Activated T-helper 1 cell treated with anti-CD3 and anti-CD28 coated beads, Interleukin-12 subunit alpha, Interleukin-12 subunit beta, Interleukin-2, Interleukin-4 antibody, amounts not matched to agents 30 ng/mL and 10 ng/mL and 1 ng/mL, durations not matched to agents 14 hours and 24 hours and 36 hours (primary cell): ENCODE data around the gene KRTAP5-11. TPM values are rescaled to one million over a fixed set of nuclear protein-coding genes. Genes with fewer than 3 reads are reported as not detected.
"Not testable (repeated sequence)": the region's sequence is repeated elsewhere in the genome, so short reads cannot be mapped to it uniquely, and the experiment has no call there.

Experiments
- DNase-seq: peaks from one replicate; pipeline ENCODE4 v3.0.0; 2021; ENCODE audit warnings: low spot score
- H3K27ac Mint-ChIP-seq: one replicate; pipeline ENCODE4 v1.8.0; 2021; ENCODE audit warnings: mild to moderate bottlenecking, mixed read lengths
- H3K27me3 Mint-ChIP-seq: one replicate; pipeline ENCODE4 v1.8.0; 2022; ENCODE audit warnings: mild to moderate bottlenecking, moderate library complexity, mixed read lengths; ENCODE audit not compliant: insufficient read depth
- H3K36me3 Mint-ChIP-seq: one replicate; pipeline ENCODE4 v1.8.0; 2021; ENCODE audit warnings: low read depth, mixed read lengths
- H3K4me1 Mint-ChIP-seq: one replicate; pipeline ENCODE4 v1.8.0; 2021; ENCODE audit warnings: low read depth, mixed read lengths
- H3K4me3 Mint-ChIP-seq: one replicate; pipeline ENCODE4 v1.8.0; 2021; ENCODE audit warnings: mild to moderate bottlenecking, moderate library complexity, mixed read lengths
- H3K9me3 Mint-ChIP-seq: one replicate; pipeline ENCODE4 v1.8.0; 2021; ENCODE audit warnings: mixed read lengths
- intact Hi-C: fragments of 100-400 bp; cut with micrococcal nuclease; formaldehyde crosslinking; loops from one replicate; pipeline ENCODE4 v1.15.1; 2024
- total RNA-seq: library from RNA; stranded (reverse); gene quantifications from 2 replicates; pipeline ENCODE4 v1.2.3, GENCODE V29; 2022

Gene KRTAP5-11
- total RNA-seq, 1 donor from 2014 or later, result not detected

GRCh38 chr11:71576688-71577465, 5.8 kb downstream of the KRTAP5-11 start:
- H3K9me3 Mint-ChIP-seq, H3K27me3 Mint-ChIP-seq, H3K4me3 Mint-ChIP-seq, H3K27ac Mint-ChIP-seq, H3K36me3 Mint-ChIP-seq, intact Hi-C loops, DNase-seq: not testable (repeated sequence)
- H3K4me1 Mint-ChIP-seq, result peaks cover 19% of the 10 kb centered on the region

- Mint-ChIP-seq H3K27me3 (peaks cover 2% of the 10 kb centered on the region), H3K36me3 (no peaks in the 10 kb centered on the region), H3K4me3 (no peak overlapping the region), H3K27ac (no peak overlapping the region), H3K9me3 (no peaks in the 10 kb centered on the region), H3K4me1 (peaks cover 9% of the 10 kb centered on the region)
- DNase-seq, result no peak
- intact Hi-C loops, result no loop called here
Measured at GRCh38 chr11:71575723-71576424, 6.8 kb downstream of the KRTAP5-11 start.

- Mint-ChIP-seq H3K9me3 (no peaks in the 10 kb centered on the region), H3K4me3 (no peak overlapping the region), H3K36me3 (no peaks in the 10 kb centered on the region), H3K27me3 (no peaks in the 10 kb centered on the region), H3K27ac (no peak overlapping the region), H3K4me1 (no peaks in the 10 kb centered on the region)
- no peak for DNase-seq
- intact Hi-C loops, result no loop called here
Measured at GRCh38 chr11:71574418-71574817, 8.3 kb downstream of the KRTAP5-11 start.

DNA sequence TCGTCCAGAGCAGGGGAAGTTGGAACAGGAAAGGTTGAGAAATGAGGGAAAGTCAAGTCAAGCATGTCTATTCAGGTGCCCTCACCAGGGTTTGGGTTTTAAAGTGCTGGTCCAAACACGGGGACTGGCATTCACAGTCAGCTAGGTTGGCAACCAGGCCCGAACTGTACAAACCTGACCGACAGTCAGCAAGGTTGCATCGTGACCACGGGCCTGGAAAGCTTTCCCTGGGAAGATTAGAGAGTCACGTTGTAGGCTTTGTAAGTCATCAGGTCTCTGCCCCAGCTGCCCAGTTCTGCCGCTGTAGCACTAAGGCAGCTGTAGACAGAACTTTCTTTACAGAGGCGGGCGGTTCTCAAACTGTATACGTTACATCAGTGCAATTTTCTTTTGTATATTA, 9.9 kb downstream of the KRTAP5-11 start:
- DNase-seq, result no peak

GRCh38 chr11:71571101-71571850, 11.4 kb downstream of the KRTAP5-11 start:
- H3K27ac Mint-ChIP-seq, H3K9me3 Mint-ChIP-seq, H3K36me3 Mint-ChIP-seq, H3K4me3 Mint-ChIP-seq, H3K27me3 Mint-ChIP-seq, H3K4me1 Mint-ChIP-seq, intact Hi-C loops, DNase-seq: not testable (repeated sequence)

More for the DNA sequence above, 9.9 kb downstream of the KRTAP5-11 start:
- no peaks in the 10 kb centered on the region for H3K9me3 Mint-ChIP-seq
- H3K27ac Mint-ChIP-seq, result no peak overlapping the region
- intact Hi-C loops, result no loop called here
- H3K27me3 Mint-ChIP-seq, result no peaks in the 10 kb centered on the region
- no peak overlapping the region for H3K4me3 Mint-ChIP-seq
- H3K36me3 Mint-ChIP-seq, result no peaks in the 10 kb centered on the region
- H3K4me1 Mint-ChIP-seq, result no peaks in the 10 kb centered on the region

- no peak for DNase-seq
- no peaks in the 10 kb centered on the region for H3K9me3 Mint-ChIP-seq
- H3K27me3 Mint-ChIP-seq, result no peaks in the 10 kb centered on the region
- no peaks in the 10 kb centered on the region for H3K36me3 Mint-ChIP-seq
- intact Hi-C loops, result loop anchor here (1.0 kb wide), 1 partner anchor 9 kb away; no protein-coding TSS in a partner anchor
- no peaks in the 10 kb centered on the region for H3K4me1 Mint-ChIP-seq
- no peak overlapping the region for H3K27ac Mint-ChIP-seq
- no peak overlapping the region for H3K4me3 Mint-ChIP-seq
Measured at GRCh38 chr11:71568704-71569349, 13.8 kb downstream of the KRTAP5-11 start.

DNA sequence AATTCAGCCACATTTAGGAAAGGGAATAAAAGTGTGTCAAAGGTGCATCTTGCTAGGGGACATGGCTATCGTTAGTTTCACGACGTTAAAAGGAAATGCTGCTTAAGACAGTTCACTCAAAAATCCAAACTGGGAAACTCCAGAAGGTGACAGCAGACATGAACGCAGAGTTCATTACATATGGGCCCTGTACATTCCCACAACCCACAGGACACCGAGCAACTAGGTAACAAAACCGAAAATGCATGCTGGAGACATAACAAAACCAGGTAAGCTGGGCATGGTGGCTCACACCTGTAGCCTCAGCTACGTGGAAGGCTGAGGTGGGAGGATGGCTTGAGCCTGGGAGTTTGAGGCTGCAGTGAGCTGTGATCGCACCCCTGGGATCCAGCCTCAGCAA, 15.0 kb downstream of the KRTAP5-11 start:
- H3K36me3 Mint-ChIP-seq, H3K27ac Mint-ChIP-seq, DNase-seq, H3K4me3 Mint-ChIP-seq, H3K4me1 Mint-ChIP-seq, H3K9me3 Mint-ChIP-seq, H3K27me3 Mint-ChIP-seq: not testable (repeated sequence)
- intact Hi-C loops, result loop anchor here (1.0 kb wide), 1 partner anchor 11 kb away; no protein-coding TSS in a partner anchor

GRCh38 chr11:71566626-71567599, 15.8 kb downstream of the KRTAP5-11 start:
- H3K27ac Mint-ChIP-seq, intact Hi-C loops, H3K36me3 Mint-ChIP-seq, H3K4me1 Mint-ChIP-seq, H3K27me3 Mint-ChIP-seq, H3K9me3 Mint-ChIP-seq, DNase-seq, H3K4me3 Mint-ChIP-seq: not testable (repeated sequence)

DNA sequence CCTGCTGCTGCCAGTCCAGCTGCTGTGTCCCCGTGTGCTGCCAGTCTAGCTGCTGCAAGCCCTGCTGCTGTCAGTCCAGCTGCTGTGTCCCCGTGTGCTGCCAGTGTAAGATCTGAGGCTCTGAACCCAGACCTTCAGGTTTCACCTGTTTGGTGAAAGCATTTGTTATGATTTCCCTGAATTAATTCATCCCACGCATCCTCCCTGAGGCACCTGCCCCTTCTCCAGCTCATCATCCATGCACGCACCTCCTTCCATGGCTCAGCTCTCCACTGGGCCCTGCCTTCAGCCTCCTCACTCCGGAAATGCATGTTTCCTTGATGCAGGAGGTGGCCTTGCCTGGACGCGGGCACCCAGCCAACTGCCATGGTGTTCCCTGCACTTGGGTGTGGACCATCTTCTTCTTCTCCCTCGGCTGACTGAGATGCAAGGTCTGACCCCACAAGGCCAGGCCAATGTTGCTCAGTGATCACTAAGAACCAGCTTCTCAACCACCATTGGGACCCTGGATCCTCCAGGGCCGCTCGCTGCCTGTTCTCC, 16.5 kb downstream of the KRTAP5-11 start:
- no peaks in the 10 kb centered on the region for H3K36me3 Mint-ChIP-seq
- DNase-seq, result no peak
- H3K27ac Mint-ChIP-seq, result no peak overlapping the region
- no peaks in the 10 kb centered on the region for H3K9me3 Mint-ChIP-seq
- intact Hi-C loops, result no loop called here
- H3K27me3 Mint-ChIP-seq, result peaks cover 6% of the 10 kb centered on the region
- H3K4me1 Mint-ChIP-seq, result no peaks in the 10 kb centered on the region
- H3K4me3 Mint-ChIP-seq, result no peak overlapping the region

GRCh38 chr11:71565263-71565662, 17.4 kb downstream of the KRTAP5-11 start, which contains the start of gene KRTAP5-10:
TSS of gene KRTAP5-10 (plus strand) at chr11:71565563. CDS start at chr11:71565588, 25 bp downstream.
- no peaks in the 10 kb centered on the region for H3K36me3 Mint-ChIP-seq
- no peak for DNase-seq
- H3K4me1 Mint-ChIP-seq, result no peaks in the 10 kb centered on the region
- H3K27me3 Mint-ChIP-seq, result peaks cover 6% of the 10 kb centered on the region
- intact Hi-C loops, result no loop called here
- no peak within 1 kb of the TSS for H3K4me3 Mint-ChIP-seq
- H3K27ac Mint-ChIP-seq, result no peak within 1 kb of the TSS
- H3K9me3 Mint-ChIP-seq, result no peaks in the 10 kb centered on the region

GRCh38 chr11:71564430-71564829, 18.2 kb downstream of the KRTAP5-11 start:
- no peak for DNase-seq
- Mint-ChIP-seq H3K9me3 (no peaks in the 10 kb centered on the region), H3K27ac (no peak overlapping the region), H3K36me3 (no peaks in the 10 kb centered on the region), H3K27me3 (peaks cover 7% of the 10 kb centered on the region), H3K4me3 (no peak overlapping the region), H3K4me1 (no peaks in the 10 kb centered on the region)
- intact Hi-C loops, result no loop called here
